PC-3 (cell line): ENCODE data around the gene FSTL4. TPM values are rescaled to one million over a fixed set of nuclear protein-coding genes. Genes with fewer than 3 reads are reported as not detected.

ENCODE experiments used
- ATAC-seq: fragments of 200-7000 bp; cut with Tn5 transposase; 2 replicates; pipeline ENCODE4 v1.9.1; 2020; ENCODE audit warnings: mild to moderate bottlenecking, moderate library complexity
- BruUV-seq: library from RNA; stranded (reverse); fragments of 400-500 nt; replicated peaks from 2 replicates; lab custom pipeline; 2021; lab: Mats Ljungman, UMichigan
- CTCF ChIA-PET: fragments of 300-600 bp; sonication (Branson Sonifier 250); formaldehyde crosslinking; loops from one replicate; lab custom pipeline; 2022; ENCODE audit warnings: antibody characterized with exemption; lab: Charles Lee
- POLR2A ChIA-PET: fragments of 300-600 bp; sonication (Branson Sonifier 250); formaldehyde crosslinking; loops from one replicate; lab custom pipeline; 2022; ENCODE audit warnings: antibody characterized with exemption; ENCODE audit not compliant: unreplicated experiment; lab: Charles Lee
- DNase-seq: peaks from one replicate; pipeline ENCODE4 v3.0.0-alpha.2; 2015
- H2AFZ ChIP-seq: fragments of 300-600 bp; sonication (generic); 2 replicates; pipeline ENCODE4 v1.6.0; 2016; ENCODE audit warnings: antibody characterized with exemption, low read length
- H3F3A ChIP-seq: fragments of 300-600 bp; sonication (generic); one replicate; pipeline ENCODE4 v1.6.0; 2017; ENCODE audit warnings: antibody characterized with exemption, low read length, control low read depth, mild to moderate bottlenecking; ENCODE audit not compliant: unreplicated experiment
- H3K27ac ChIP-seq: fragments of 300-600 bp; sonication (generic); 2 replicates; pipeline ENCODE4 v1.5.1; 2016; ENCODE audit warnings: mild to moderate bottlenecking, low read length
- H3K27me3 ChIP-seq: fragments of 300-600 bp; sonication (generic); 2 replicates; pipeline ENCODE4 v1.6.1; 2016; ENCODE audit warnings: low read length, mixed read lengths
- H3K36me3 ChIP-seq: fragments of 300-600 bp; sonication (generic); 2 replicates; pipeline ENCODE4 v1.6.1; 2016; ENCODE audit warnings: low read depth, mixed run types, low read length, mixed read lengths
- H3K4me1 ChIP-seq: fragments of 300-600 bp; sonication (generic); 2 replicates; pipeline ENCODE4 v1.5.1; 2016; ENCODE audit warnings: low read length; ENCODE audit not compliant: insufficient read depth
- H3K4me2 ChIP-seq: fragments of 300-600 bp; sonication (generic); 2 replicates; pipeline ENCODE4 v1.6.0; 2016; ENCODE audit warnings: low read length
- H3K4me3 ChIP-seq: fragments of 300-600 bp; sonication (generic); 2 replicates; pipeline ENCODE4 v1.5.1; 2016; ENCODE audit warnings: mild to moderate bottlenecking, low read length, mixed read lengths
- H3K79me2 ChIP-seq: fragments of 300-600 bp; sonication (generic); 2 replicates; pipeline ENCODE4 v1.6.1; 2017; ENCODE audit warnings: low read length, mixed read lengths
- H3K9ac ChIP-seq: fragments of 300-600 bp; sonication (generic); 2 replicates; pipeline ENCODE4 v1.6.0; 2016; ENCODE audit warnings: mild to moderate bottlenecking, low read length
- H3K9me2 ChIP-seq: fragments of 300-600 bp; sonication (generic); replicated peaks from 2 replicates; pipeline ENCODE4 v1.6.1; 2016; ENCODE audit warnings: mixed run types, low read length, mixed read lengths
- H3K9me3 ChIP-seq: fragments of 300-600 bp; sonication (generic); 2 replicates; pipeline ENCODE4 v1.6.1; 2016; ENCODE audit warnings: low read length, mixed read lengths
- H4K20me1 ChIP-seq: fragments of 300-600 bp; sonication (generic); 2 replicates; pipeline ENCODE4 v1.6.1; 2016; ENCODE audit warnings: low read length, mixed read lengths
- EZH2 ChIP-seq: fragments of 300-600 bp; sonication (generic); IDR thresholded peaks from one replicate; pipeline ENCODE4 v1.6.1; 2017; ENCODE audit warnings: antibody characterized with exemption, mild to moderate bottlenecking, low read length; ENCODE audit not compliant: unreplicated experiment
- EZH2phosphoT487 ChIP-seq: fragments of 300-600 bp; sonication (generic); IDR thresholded peaks from 2 replicates; pipeline ENCODE4 v1.6.1; 2018; ENCODE audit warnings: mild to moderate bottlenecking, antibody characterized with exemption, low read length, borderline replicate concordance
- intact Hi-C: fragments of 100-400 bp; cut with micrococcal nuclease; formaldehyde crosslinking; loops from 2 replicates; pipeline ENCODE4 v1.9.0; 2023
- total RNA-seq: library from RNA; depleted of rRNA; stranded (reverse); fragments of >200 nt; gene quantifications from 2 replicates; pipeline ENCODE4 v1.2.3, GENCODE V29; 2014
- TF ChIP-seq, protein P1 (sequence below): fragments of 300-600 bp; sonication (generic); conservative IDR thresholded peaks from 2 replicates; pipeline ENCODE4 v1.5.1; 2017; ENCODE audit warnings: antibody characterized with exemption, low read depth, mild to moderate bottlenecking, low read length

FSTL4 gene
- total RNA-seq, 1 experiment from 2014 or later = 4.2 TPM

DNA sequence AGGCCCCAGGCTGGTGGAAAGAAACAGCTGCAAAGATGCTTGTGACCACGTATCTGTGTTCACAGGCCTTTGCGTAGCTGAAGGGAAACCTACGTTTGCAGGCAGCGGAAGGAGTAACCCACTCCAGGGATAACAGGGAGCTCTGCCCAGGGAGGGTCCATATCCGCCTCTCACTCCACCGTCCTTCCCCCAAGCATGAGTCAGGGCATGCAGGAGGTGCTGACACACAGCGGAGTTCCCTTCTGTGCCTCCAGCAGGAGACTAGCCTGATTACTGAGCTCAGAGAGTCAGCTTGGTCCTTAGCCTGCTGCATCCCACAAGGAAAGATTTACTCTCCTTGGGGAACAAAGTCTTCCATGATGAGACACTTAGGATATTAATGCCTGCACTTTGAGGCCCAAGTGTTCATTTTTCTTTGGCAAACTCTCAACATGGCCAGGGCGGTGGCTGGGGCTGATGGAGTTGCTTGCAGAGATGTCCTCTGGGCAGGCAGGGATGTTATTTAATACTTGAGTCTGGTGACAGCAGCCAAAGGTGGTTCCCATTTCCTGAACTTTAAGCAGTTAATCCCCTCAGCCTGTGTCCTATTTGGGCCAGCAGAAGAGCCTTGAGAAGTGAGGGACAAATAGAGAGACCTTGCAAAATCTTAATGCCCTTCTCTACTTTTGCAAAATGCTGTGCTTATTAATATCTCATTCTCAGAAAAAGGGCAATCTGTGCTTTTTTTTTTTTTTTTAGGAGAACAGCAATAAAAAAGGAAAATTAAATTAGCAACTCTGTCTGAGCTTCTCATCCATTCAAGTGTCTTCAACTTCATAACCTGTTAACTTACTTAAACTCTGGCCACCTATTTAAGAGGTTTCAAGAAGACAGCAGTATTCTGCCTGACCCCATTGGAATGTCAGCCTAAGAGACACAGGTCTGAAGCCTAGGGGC, 338.4 kb downstream of the FSTL4 start:
- Histone ChIP-seq H3K9me3 (no peaks in the 10 kb centered on the region), H3K27ac (no peak overlapping the region), H3K9ac (no peak overlapping the region), H4K20me1 (no peaks in the 10 kb centered on the region), H3K27me3 (no peaks in the 10 kb centered on the region), H3K9me2 (no peaks in the 10 kb centered on the region), H3F3A (no peaks in the 10 kb centered on the region), H3K36me3 (no peaks in the 10 kb centered on the region), H3K79me2 (no peaks in the 10 kb centered on the region), H3K4me2 (no peak overlapping the region), H3K4me3 (no peak overlapping the region), H2AFZ (no peak overlapping the region), H3K4me1 (no peaks in the 10 kb centered on the region)
- ATAC-seq (peak; percentile 77), DNase-seq (peak; percentile 6)
- TF ChIP-seq EZH2 (no peak), EZH2phosphoT487 (no peak)
- TF ChIP-seq, protein P1, sequence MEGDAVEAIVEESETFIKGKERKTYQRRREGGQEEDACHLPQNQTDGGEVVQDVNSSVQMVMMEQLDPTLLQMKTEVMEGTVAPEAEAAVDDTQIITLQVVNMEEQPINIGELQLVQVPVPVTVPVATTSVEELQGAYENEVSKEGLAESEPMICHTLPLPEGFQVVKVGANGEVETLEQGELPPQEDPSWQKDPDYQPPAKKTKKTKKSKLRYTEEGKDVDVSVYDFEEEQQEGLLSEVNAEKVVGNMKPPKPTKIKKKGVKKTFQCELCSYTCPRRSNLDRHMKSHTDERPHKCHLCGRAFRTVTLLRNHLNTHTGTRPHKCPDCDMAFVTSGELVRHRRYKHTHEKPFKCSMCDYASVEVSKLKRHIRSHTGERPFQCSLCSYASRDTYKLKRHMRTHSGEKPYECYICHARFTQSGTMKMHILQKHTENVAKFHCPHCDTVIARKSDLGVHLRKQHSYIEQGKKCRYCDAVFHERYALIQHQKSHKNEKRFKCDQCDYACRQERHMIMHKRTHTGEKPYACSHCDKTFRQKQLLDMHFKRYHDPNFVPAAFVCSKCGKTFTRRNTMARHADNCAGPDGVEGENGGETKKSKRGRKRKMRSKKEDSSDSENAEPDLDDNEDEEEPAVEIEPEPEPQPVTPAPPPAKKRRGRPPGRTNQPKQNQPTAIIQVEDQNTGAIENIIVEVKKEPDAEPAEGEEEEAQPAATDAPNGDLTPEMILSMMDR = no peak
- POLR2A ChIA-PET = no interaction called here
- intact Hi-C loops = no loop called here
- CTCF ChIA-PET = no interaction called here
- BruUV-seq = no TSS peak

DNA sequence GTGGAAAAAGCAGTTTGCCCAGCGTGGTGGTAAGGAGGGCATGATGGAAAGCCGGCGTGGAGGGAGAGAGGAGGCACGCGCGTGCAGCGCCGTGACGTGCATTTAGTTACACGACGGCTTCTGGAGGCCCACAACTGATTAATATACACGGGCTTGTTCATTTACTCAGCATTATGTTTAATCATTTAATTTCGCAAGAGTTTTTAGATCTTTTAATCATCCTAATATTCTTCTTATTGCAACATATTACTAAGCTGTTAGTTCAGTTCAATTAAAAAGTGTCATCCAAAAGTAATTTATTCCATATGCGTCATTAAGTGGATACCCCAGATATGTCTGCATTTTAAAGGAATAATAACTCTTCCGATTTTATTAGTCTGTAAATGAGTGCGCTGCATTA, 340.0 kb downstream of the FSTL4 start:
- TF ChIP-seq EZH2phosphoT487 (no peak), EZH2 (no peak)
- TF ChIP-seq, protein P1 = no peak
- H3K27me3 ChIP-seq = no peaks in the 10 kb centered on the region
- no peak overlapping the region for H3K4me3 ChIP-seq
- ATAC-seq (no peak), DNase-seq (no peak)
- H3K79me2 ChIP-seq = no peaks in the 10 kb centered on the region
- H2AFZ ChIP-seq = no peak overlapping the region
- ChIA-PET CTCF (no interaction called here), POLR2A (no interaction called here)
- no peak overlapping the region for H3K9ac ChIP-seq
- H3K9me2 ChIP-seq = no peaks in the 10 kb centered on the region
- H3K4me1 ChIP-seq = no peaks in the 10 kb centered on the region
- BruUV-seq = no TSS peak
- no peak overlapping the region for H3K4me2 ChIP-seq
- no peak overlapping the region for H3K27ac ChIP-seq
- H3K36me3 ChIP-seq = no peaks in the 10 kb centered on the region
- no peaks in the 10 kb centered on the region for H4K20me1 ChIP-seq
- H3K9me3 ChIP-seq = no peaks in the 10 kb centered on the region
- no peaks in the 10 kb centered on the region for H3F3A ChIP-seq
- intact Hi-C loops = no loop called here

DNA sequence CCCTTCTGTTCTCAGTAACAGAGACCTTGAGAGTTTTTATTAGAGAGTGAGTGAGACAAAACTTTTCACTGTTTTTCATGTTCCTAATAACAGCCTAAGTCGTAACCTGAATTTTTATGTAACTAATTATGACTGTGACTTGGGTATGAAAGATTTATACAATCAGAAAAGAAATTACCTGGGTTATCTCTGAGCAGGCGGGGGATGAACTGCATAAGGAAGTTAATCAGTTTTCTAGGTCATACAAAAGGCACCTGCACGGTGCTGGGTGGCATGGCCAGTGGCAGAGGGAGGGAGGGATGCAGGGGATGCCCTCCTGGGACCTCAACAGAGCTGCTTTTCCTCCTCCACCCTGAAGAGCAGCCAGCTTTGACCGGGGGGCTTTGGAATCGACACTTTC, 340.7 kb downstream of the FSTL4 start:
- Histone ChIP-seq H3F3A (no peaks in the 10 kb centered on the region), H3K36me3 (no peaks in the 10 kb centered on the region), H3K9me2 (no peaks in the 10 kb centered on the region), H4K20me1 (no peaks in the 10 kb centered on the region), H3K79me2 (no peaks in the 10 kb centered on the region), H3K27me3 (no peaks in the 10 kb centered on the region), H3K27ac (no peak overlapping the region), H3K9ac (no peak overlapping the region), H3K9me3 (no peaks in the 10 kb centered on the region), H3K4me3 (no peak overlapping the region), H3K4me2 (no peak overlapping the region), H3K4me1 (no peaks in the 10 kb centered on the region), H2AFZ (no peak overlapping the region)
- BruUV-seq = no TSS peak
- ChIA-PET POLR2A (no interaction called here), CTCF (no interaction called here)
- no peak for TF ChIP-seq EZH2
- no peak for DNase-seq
- ATAC-seq = no peak
- intact Hi-C loops = no loop called here
